HG03095 (cell line): ENCODE measurements around the gene NTNG1.

Source experiments
- ATAC-seq: cut with Tn5 transposase; IDR thresholded peaks from one replicate; pipeline ENCODE4 v1.9.1; 2021; ENCODE audit warnings: moderate library complexity; ENCODE audit not compliant: unreplicated experiment

The NTNG1 gene

GRCh38 chr1:107487506-107487905 lies 346.7 kb downstream of the NTNG1 start:
- ATAC-seq = no peak

GRCh38 chr1:107491582-107491981 lies 350.7 kb downstream of the NTNG1 start:
- no peak for ATAC-seq

- no peak for ATAC-seq
These were observed 352.4 kb downstream of the NTNG1 start for GRCh38 chr1:107493111-107493716.

GRCh38 chr1:107494061-107494460 lies 353.2 kb downstream of the NTNG1 start:
- no peak for ATAC-seq

- no peak for ATAC-seq
These were observed 355.2 kb downstream of the NTNG1 start for GRCh38 chr1:107496002-107496401.

GRCh38 chr1:107499139-107499744 lies 358.4 kb downstream of the NTNG1 start:
- ATAC-seq = peak; percentile 99

GRCh38 chr1:107501081-107501605 lies 360.3 kb downstream of the NTNG1 start:
- ATAC-seq = no peak

- no peak for ATAC-seq
These were observed 369.5 kb downstream of the NTNG1 start for GRCh38 chr1:107510347-107510746.

- no peak for ATAC-seq
These were observed 372.0 kb downstream of the NTNG1 start for GRCh38 chr1:107512836-107513235.

GRCh38 chr1:107514841-107515240 lies 374.0 kb downstream of the NTNG1 start:
- ATAC-seq = no peak

GRCh38 chr1:107515702-107516101 lies 374.9 kb downstream of the NTNG1 start:
- ATAC-seq = no peak

GRCh38 chr1:107523061-107523460 lies 382.2 kb downstream of the NTNG1 start:
- ATAC-seq = no peak

DNA sequence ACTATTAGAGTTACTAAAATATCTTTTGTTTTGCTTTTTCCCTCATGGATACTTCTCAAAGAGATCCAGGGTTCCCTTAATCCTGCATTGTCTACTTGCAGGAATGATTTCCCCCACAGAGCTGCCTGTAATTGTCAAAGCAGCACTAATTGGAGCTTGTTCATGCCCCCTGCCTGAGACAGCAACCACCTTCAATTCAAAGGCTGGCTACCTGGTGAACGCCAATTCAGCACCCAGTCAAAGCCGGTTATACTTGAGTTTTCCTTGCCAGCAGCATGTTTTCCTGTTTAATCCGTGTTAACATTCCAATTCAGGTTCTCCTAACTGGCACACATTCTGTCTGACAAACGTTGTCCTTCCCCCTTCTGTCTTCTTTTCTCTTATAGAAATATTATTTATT lies 382.9 kb downstream of the NTNG1 start:
- no peak for ATAC-seq

GRCh38 chr1:107524301-107524700 lies 383.5 kb downstream of the NTNG1 start:
- no peak for ATAC-seq

- ATAC-seq = no peak
These were observed 384.3 kb downstream of the NTNG1 start for GRCh38 chr1:107525145-107525544.

- ATAC-seq = no peak
These were observed 385.1 kb downstream of the NTNG1 start for GRCh38 chr1:107525961-107526360.

DNA sequence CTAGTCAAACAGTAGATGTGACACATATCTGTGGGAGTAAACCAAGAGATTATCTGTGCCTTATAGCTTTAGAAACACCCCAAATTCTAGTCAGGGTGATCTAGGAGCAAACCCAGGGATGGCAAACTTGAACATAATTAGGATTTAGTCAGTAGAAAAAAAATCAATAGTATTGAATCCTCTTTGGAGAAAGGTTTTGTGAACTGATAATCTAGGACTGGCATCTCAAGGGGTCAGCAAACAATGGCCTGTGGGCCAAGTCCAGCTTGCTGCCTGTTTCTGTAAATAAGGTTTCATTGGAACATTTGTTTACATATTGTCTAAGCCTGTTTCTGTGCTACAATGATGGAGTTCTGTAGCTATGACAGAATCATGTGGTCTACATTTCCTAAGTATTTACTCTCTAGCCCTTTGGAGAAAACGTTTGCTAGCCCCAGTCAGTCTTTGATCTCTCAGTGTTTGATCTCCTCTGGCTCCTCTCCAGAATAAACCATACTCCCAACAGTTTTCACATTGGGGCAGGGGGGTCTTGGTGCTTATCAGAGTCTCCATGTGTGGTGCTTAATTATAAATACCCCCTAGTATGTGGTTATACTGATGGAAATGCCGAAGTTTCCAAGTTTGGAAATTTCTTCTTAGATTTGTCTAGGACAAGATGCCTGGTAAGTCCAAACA lies 385.8 kb downstream of the NTNG1 start:
- no peak for ATAC-seq

DNA sequence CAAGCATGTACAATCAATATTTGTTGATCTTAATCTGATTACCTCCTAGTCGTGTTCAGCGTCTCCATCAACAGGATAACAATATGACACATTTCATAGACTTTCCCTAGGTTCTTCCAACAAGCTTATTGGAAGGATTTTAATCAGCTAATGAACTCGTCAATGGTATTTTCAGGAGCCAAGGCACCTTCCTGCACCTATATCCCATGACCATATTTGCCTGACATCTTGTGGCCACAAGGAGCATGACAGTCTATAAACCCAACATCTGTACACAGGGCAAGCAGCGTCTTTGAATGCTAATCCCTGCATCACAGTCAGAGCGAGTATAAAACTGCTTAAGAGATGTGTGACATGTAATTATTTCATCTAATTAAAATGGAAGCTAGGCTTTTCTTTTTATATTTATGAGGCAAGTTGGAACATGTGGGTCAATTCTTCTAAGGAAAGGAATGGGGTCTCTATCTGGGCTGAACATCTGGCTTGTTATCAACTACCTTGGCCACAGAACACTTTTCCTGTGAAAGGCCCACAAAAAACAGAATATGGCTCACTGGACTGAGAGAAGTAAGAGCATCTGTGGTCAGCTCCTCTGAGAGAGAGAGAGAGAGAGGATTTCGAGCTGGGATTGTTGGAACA lies 388.8 kb downstream of the NTNG1 start:
- ATAC-seq = peak; percentile 95

DNA sequence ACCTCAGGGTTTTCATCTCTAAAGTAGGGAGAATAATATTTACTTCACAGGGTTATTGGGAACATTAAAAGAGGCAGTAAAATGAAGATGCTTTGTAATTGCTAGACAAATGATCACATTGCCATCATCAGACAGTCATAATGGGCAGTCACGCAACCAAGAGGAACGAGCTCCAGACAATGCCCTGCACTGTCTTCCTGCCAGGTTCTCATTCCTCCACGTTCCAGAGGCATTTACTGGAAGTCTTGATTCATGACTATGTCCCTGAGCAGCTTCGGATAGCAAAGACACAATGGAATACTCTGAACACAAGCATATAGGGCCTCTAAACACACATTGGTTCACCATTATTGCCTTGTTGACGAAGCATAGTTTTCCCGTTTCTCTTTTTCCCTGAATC lies 389.7 kb downstream of the NTNG1 start:
- ATAC-seq = no peak

DNA sequence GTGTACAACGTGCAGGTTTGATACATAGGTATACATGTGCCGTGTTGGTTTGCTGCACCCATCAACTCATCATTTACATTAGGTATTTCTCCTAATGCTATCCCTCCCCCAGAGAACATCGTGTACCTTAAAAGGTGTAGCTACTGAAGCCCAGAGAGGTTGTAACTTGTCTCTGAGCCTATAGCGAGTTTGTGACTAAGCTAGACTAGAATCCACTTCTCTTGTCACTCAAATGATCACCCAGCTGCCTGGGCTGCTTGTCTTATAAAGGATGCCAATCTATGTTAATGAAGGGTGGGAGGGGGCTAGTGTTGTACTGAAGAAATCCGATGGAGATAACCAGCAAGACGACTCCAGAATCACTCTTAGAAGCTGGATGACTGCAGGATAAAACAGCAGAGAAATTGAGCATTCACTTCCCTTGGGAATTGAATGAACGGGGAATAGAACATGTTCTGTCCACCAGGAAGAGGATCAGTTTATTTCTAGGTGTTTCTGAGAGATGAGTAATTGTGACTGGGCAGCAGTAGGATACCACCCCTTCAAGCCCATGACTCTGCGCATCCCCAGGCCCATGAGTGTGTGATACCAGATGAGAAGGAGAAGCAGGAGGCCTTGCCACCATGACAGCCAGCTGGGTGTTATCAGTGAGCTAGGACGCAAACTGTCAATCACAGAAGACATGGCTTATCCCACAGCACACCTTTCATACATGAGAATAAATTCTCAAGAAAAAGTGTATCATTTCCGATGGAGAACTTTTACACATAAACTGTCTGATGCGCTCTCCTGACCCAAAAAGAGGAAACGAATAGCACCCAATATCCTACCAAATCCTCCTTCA lies 390.4 kb downstream of the NTNG1 start:
- ATAC-seq = no peak

DNA sequence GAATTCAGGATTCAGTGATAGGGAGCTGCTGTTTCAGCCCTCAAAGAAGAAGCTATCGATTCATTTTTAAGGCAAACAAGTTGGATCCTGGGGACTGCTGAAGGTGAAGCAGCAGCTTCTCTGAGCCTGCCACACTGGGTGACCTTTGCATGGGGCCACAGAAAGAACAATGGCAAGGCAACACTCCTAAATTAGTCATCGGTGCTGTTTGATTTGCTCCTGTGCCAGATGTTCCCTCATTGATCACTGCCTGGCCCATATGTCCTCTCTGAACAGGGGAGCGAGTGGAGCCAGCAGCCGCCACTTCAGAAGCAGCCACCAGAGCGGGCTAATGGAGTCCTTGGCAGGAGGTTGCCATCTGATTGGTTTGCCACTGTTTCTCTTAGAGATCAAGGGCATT lies 391.5 kb downstream of the NTNG1 start:
- ATAC-seq = no peak
